ENCODE data around the gene TNNI3K. TPM values are rescaled to one million over a fixed set of nuclear protein-coding genes. Genes with fewer than 3 reads are reported as not detected.

TNNI3K gene
- total RNA-seq, 1 experiment from 2014 or later, result not detected

- Histone ChIP-seq H4K20me1 (ENCODE audit: low read length) (no peaks in the 10 kb centered on the region), H3K79me2 (ENCODE audit: low read length) (no peaks in the 10 kb centered on the region), H3K4me3 (ENCODE audit: low read length) (no peak overlapping the region), H3K27ac (ENCODE audit: low read length) (no peak overlapping the region), H3K9me2 (replicated peaks; ENCODE audit: low read length) (no peaks in the 10 kb centered on the region), H3K4me1 (ENCODE audit: insufficient read depth, low read length) (no peaks in the 10 kb centered on the region), H2AFZ (ENCODE audit: low read length) (no peak overlapping the region), H3K27me3 (ENCODE audit: low read length) (0 out of 2 replicates have a peak, but pooled peaks cover 6% of the 10 kb centered on the region), H3K36me3 (ENCODE audit: low read depth, low read length) (no peaks in the 10 kb centered on the region), H3K9ac (ENCODE audit: low read length) (no peak overlapping the region), H3K4me2 (ENCODE audit: low read length) (no peak overlapping the region), H3K9me3 (ENCODE audit: low read length) (no peaks in the 10 kb centered on the region), H3F3A (ENCODE audit: low read length, unreplicated experiment) (no peaks in the 10 kb centered on the region)
- TF ChIP-seq EZH2 (IDR thresholded peaks at IDR 0.05; ENCODE audit: low read length, unreplicated experiment), result no peak
- no TSS peak for BruUV-seq (replicated peaks)
- ChIA-PET CTCF (no interaction called here), POLR2A (ENCODE audit: unreplicated experiment) (no interaction called here)
- no peak for ATAC-seq
- intact Hi-C loops (cut with micrococcal nuclease), result no loop called here
- no peak for DNase-seq
Measured at GRCh38 chr1:74328851-74329250, 93.7 kb downstream of the TNNI3K start.

- no peak overlapping the region for H3K9ac ChIP-seq (ENCODE audit: low read length)
- no peaks in the 10 kb centered on the region for H4K20me1 ChIP-seq (ENCODE audit: low read length)
- H3K4me2 ChIP-seq (ENCODE audit: low read length), result no peak overlapping the region
- no peaks in the 10 kb centered on the region for H3K79me2 ChIP-seq (ENCODE audit: low read length)
- no TSS peak for BruUV-seq (replicated peaks)
- H3K9me2 ChIP-seq (replicated peaks; ENCODE audit: low read length), result no peaks in the 10 kb centered on the region
- H3K4me1 ChIP-seq (ENCODE audit: insufficient read depth, low read length), result no peaks in the 10 kb centered on the region
- H2AFZ ChIP-seq (ENCODE audit: low read length), result no peak overlapping the region
- H3K27me3 ChIP-seq (ENCODE audit: low read length), result 0 out of 2 replicates have a peak, but pooled peaks cover 6% of the 10 kb centered on the region
- H3K36me3 ChIP-seq (ENCODE audit: low read depth, low read length), result no peaks in the 10 kb centered on the region
- ChIA-PET POLR2A (ENCODE audit: unreplicated experiment) (no interaction called here), CTCF (no interaction called here)
- H3F3A ChIP-seq (ENCODE audit: low read length, unreplicated experiment), result no peaks in the 10 kb centered on the region
- no peak overlapping the region for H3K4me3 ChIP-seq (ENCODE audit: low read length)
- ATAC-seq (peak; percentile 45), DNase-seq (no peak)
- no peaks in the 10 kb centered on the region for H3K9me3 ChIP-seq (ENCODE audit: low read length)
- no peak for TF ChIP-seq EZH2phosphoT487 (IDR thresholded peaks at IDR 0.05; ENCODE audit: borderline replicate concordance, low read length)
- TF ChIP-seq CTCF (conservative IDR thresholded peaks at IDR 0.05; ENCODE audit: low read depth, low read length), result no peak
- TF ChIP-seq EZH2 (IDR thresholded peaks at IDR 0.05; ENCODE audit: low read length, unreplicated experiment), result no peak
- H3K27ac ChIP-seq (ENCODE audit: low read length), result no peak overlapping the region
- intact Hi-C loops (cut with micrococcal nuclease), result no loop called here
Measured at GRCh38 chr1:74333244-74333643, 98.1 kb downstream of the TNNI3K start.

GRCh38 chr1:74334147-74334546 lies 99.0 kb downstream of the TNNI3K start:
- Histone ChIP-seq H3K27me3 (ENCODE audit: low read length) (0 out of 2 replicates have a peak, but pooled peaks cover 6% of the 10 kb centered on the region), H4K20me1 (ENCODE audit: low read length) (no peaks in the 10 kb centered on the region), H3K4me3 (ENCODE audit: low read length) (no peak overlapping the region), H3K9me2 (replicated peaks; ENCODE audit: low read length) (no peaks in the 10 kb centered on the region), H3K27ac (ENCODE audit: low read length) (no peak overlapping the region), H3K9ac (ENCODE audit: low read length) (no peak overlapping the region), H3K36me3 (ENCODE audit: low read depth, low read length) (no peaks in the 10 kb centered on the region), H3K4me1 (ENCODE audit: insufficient read depth, low read length) (no peaks in the 10 kb centered on the region), H2AFZ (ENCODE audit: low read length) (no peak overlapping the region), H3K9me3 (ENCODE audit: low read length) (no peaks in the 10 kb centered on the region), H3K79me2 (ENCODE audit: low read length) (no peaks in the 10 kb centered on the region), H3F3A (ENCODE audit: low read length, unreplicated experiment) (no peaks in the 10 kb centered on the region), H3K4me2 (ENCODE audit: low read length) (no peak overlapping the region)
- CTCF ChIA-PET, result no interaction called here
- DNase-seq (peak; percentile 25), ATAC-seq (no peak)
- intact Hi-C loops (cut with micrococcal nuclease), result no loop called here
- POLR2A ChIA-PET (ENCODE audit: unreplicated experiment), result no interaction called here
- no TSS peak for BruUV-seq (replicated peaks)
- TF ChIP-seq EZH2 (IDR thresholded peaks at IDR 0.05; ENCODE audit: low read length, unreplicated experiment) (no peak), CTCF (conservative IDR thresholded peaks at IDR 0.05; ENCODE audit: low read depth, low read length) (no peak), EZH2phosphoT487 (IDR thresholded peaks at IDR 0.05; ENCODE audit: borderline replicate concordance, low read length) (no peak)
